A673 (cell line): ENCODE measurements around the gene WNT3. TPM values are rescaled to one million over a fixed set of nuclear protein-coding genes. Genes with fewer than 3 reads are reported as not detected.
A peak's percentile ranks its signal among the peaks of the same experiment; 100 is the strongest.

ENCODE experiments used
- BruUV-seq: library from RNA; stranded (reverse); fragments of 400-500 nt; replicated peaks from 2 replicates; lab custom pipeline; 2021; lab: Mats Ljungman, UMichigan
- CTCF ChIA-PET: fragments of 300-600 bp; sonication (Branson Sonifier 250); formaldehyde crosslinking; loops from one replicate; lab custom pipeline; 2022; ENCODE audit warnings: antibody characterized with exemption; lab: Charles Lee
- POLR2A ChIA-PET: fragments of 300-600 bp; sonication (Branson Sonifier 250); formaldehyde crosslinking; loops from one replicate; lab custom pipeline; 2022; ENCODE audit warnings: antibody characterized with exemption; ENCODE audit not compliant: low non-redundant PET; lab: Charles Lee
- DNase-seq: peaks from one replicate; pipeline ENCODE4 v3.0.0-alpha.2; 2015; ENCODE audit warnings: low spot score
- H3K27ac ChIP-seq: fragments of 200-600 bp; sonication (generic); 2 replicates; pipeline ENCODE4 v1.5.1; 2016; ENCODE audit warnings: mixed run types, low read depth, mild to moderate bottlenecking, mixed read lengths, antibody characterized with exemption, low read length; ENCODE audit not compliant: poor library complexity, severe bottlenecking
- H3K27me3 ChIP-seq: fragments of 200-600 bp; sonication (generic); replicated peaks from 2 replicates; pipeline ENCODE4 v1.6.1; 2017; ENCODE audit warnings: mixed run types, low read depth, mild to moderate bottlenecking, mixed read lengths, antibody characterized with exemption, low read length; ENCODE audit not compliant: insufficient read depth, poor library complexity
- H3K36me3 ChIP-seq: fragments of 200-600 bp; sonication (generic); 2 replicates; pipeline ENCODE4 v1.6.1; 2016; ENCODE audit warnings: mixed run types, mild to moderate bottlenecking, mixed read lengths, antibody characterized with exemption, low read length; ENCODE audit not compliant: insufficient read depth, poor library complexity, severe bottlenecking
- H3K4me1 ChIP-seq: fragments of 200-600 bp; sonication (generic); 2 replicates; pipeline ENCODE4 v1.6.1; 2017; ENCODE audit warnings: mixed run types, mild to moderate bottlenecking, mixed read lengths, antibody characterized with exemption, low read length; ENCODE audit not compliant: insufficient read depth, poor library complexity, severe bottlenecking
- H3K4me3 ChIP-seq: fragments of 200-600 bp; sonication (generic); 2 replicates; pipeline ENCODE4 v1.5.1; 2016; ENCODE audit warnings: low read depth, mixed run types, mild to moderate bottlenecking, mixed read lengths, low read length; ENCODE audit not compliant: poor library complexity, severe bottlenecking
- H3K9me3 ChIP-seq: fragments of 200-600 bp; sonication (generic); 2 replicates; pipeline ENCODE4 v1.6.1; 2016; ENCODE audit warnings: mixed run types, low read depth, mild to moderate bottlenecking, mixed read lengths, antibody characterized with exemption, low read length; ENCODE audit not compliant: poor library complexity, severe bottlenecking
- EZH2 ChIP-seq: fragments of 200-600 bp; sonication (generic); IDR thresholded peaks from 2 replicates; pipeline ENCODE4 v1.6.1; 2017; ENCODE audit warnings: borderline replicate concordance, low read depth, mild to moderate bottlenecking, mixed read lengths, antibody characterized with exemption, low read length; ENCODE audit not compliant: poor library complexity, severe bottlenecking
- intact Hi-C: fragments of 100-400 bp; cut with micrococcal nuclease; formaldehyde crosslinking; loops from one replicate; pipeline ENCODE4 v1.10.0; 2022; ENCODE audit not compliant: unreplicated experiment
- total RNA-seq: library from RNA; stranded (reverse); gene quantifications from 2 replicates; pipeline ENCODE4 v1.2.3, GENCODE V29; 2021
- TF ChIP-seq, protein P1 (sequence below): fragments of 300-800, 200-600 bp; sonication (generic); conservative IDR thresholded peaks from 2 replicates; pipeline ENCODE4 v1.5.1; 2017; ENCODE audit warnings: low read depth, mild to moderate bottlenecking, antibody characterized with exemption, low read length, moderate library complexity, mixed read lengths

WNT3 gene
- total RNA-seq, 1 experiment from 2014 or later = 1.3 TPM

DNA sequence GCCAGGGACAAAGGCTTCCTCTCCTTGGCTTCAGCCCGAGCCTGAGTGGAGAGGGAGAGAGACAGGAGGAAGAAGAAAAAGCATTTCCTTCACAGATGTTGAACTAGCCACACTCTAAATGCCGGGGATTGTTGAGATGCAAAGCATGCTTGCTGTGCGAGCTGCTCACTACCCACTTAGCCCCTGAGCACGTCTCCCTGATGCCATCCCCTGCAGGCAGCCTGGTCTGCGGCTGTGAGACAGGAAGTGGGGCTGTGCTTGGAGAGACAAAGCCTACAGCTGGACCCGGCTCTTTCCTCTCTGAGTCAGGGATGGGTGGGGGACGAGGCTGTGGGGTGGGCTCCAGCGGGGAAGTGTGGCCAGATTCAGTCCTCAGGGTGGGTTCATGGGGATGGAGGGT is 46.6 kb upstream of the WNT3 start:
- H3K4me3 ChIP-seq = no peak overlapping the region
- no peaks in the 10 kb centered on the region for H3K36me3 ChIP-seq
- CTCF ChIA-PET = no interaction called here
- no peak overlapping the region for H3K27ac ChIP-seq
- peak; percentile 17 for DNase-seq
- H3K27me3 ChIP-seq = no peaks in the 10 kb centered on the region
- H3K4me1 ChIP-seq = no peaks in the 10 kb centered on the region
- no TSS peak for BruUV-seq
- TF ChIP-seq, protein P1, sequence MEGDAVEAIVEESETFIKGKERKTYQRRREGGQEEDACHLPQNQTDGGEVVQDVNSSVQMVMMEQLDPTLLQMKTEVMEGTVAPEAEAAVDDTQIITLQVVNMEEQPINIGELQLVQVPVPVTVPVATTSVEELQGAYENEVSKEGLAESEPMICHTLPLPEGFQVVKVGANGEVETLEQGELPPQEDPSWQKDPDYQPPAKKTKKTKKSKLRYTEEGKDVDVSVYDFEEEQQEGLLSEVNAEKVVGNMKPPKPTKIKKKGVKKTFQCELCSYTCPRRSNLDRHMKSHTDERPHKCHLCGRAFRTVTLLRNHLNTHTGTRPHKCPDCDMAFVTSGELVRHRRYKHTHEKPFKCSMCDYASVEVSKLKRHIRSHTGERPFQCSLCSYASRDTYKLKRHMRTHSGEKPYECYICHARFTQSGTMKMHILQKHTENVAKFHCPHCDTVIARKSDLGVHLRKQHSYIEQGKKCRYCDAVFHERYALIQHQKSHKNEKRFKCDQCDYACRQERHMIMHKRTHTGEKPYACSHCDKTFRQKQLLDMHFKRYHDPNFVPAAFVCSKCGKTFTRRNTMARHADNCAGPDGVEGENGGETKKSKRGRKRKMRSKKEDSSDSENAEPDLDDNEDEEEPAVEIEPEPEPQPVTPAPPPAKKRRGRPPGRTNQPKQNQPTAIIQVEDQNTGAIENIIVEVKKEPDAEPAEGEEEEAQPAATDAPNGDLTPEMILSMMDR = no peak
- TF ChIP-seq EZH2 = no peak
- intact Hi-C loops = no loop called here
- no peaks in the 10 kb centered on the region for H3K9me3 ChIP-seq
- POLR2A ChIA-PET = no interaction called here

DNA sequence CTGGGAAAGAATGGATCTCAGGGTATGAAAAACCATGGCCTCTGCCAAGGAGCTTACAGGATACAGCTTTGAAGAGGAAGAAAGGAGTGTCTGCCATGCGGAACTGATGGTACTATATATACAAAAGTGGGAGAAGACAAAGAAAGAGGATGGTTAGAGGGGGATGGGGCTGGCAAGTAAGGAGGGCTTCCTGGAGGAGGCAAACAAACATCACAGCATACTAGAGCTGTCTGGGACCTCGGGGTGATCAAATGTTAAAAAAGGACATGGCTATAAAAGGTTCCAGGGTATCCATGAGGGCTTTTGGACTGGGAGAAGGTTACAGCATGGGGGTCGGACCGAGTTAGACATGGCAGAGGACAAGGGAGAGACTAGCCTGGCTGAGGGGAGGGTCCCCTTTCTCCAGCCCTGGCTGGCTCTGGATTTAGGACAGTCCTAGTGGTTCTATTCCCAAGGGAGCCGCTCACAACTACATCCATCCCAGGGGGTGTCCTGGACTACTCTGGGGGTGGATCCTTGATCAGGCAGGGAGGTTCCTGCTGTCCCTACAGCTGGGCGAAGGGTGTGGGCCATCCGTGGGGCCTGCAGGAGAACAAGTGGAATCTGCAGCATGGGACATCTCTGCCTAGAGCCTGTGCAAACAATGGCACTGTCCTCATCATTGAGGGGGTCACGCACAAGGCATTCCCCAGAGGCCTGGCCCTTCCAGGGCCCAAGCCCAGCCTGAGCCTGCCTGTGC is 45.1 kb upstream of the WNT3 start:
- no peaks in the 10 kb centered on the region for H3K9me3 ChIP-seq
- no TSS peak for BruUV-seq
- no peaks in the 10 kb centered on the region for H3K36me3 ChIP-seq
- no peak overlapping the region for H3K27ac ChIP-seq
- TF ChIP-seq EZH2 = no peak
- TF ChIP-seq, protein P1 = no peak
- no peak for DNase-seq
- CTCF ChIA-PET = no interaction called here
- H3K27me3 ChIP-seq = no peaks in the 10 kb centered on the region
- H3K4me1 ChIP-seq = no peaks in the 10 kb centered on the region
- POLR2A ChIA-PET = no interaction called here
- H3K4me3 ChIP-seq = no peak overlapping the region
- intact Hi-C loops = no loop called here

DNA sequence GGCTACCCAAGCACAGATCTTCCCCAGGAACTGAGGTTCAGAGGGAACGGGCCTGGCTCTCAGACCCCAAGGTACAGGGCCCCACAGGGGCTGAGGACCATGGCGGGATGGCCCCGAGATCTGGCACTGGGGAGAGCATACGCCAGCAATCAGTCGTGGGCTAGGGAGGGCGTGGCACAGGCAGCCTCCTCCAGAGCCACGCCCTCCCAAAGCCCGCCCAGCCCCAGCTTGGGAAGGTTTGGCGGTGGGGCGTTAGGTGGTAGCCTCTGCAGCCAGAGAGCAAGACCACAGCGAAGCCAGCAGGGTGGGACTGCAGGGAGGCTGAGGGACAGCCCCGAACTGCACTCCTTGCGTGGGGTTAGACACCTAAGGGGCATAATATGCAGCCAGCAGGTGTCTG is 44.5 kb upstream of the WNT3 start:
- ChIA-PET CTCF (no interaction called here), POLR2A (no interaction called here)
- H3K4me1 ChIP-seq = no peaks in the 10 kb centered on the region
- no peaks in the 10 kb centered on the region for H3K9me3 ChIP-seq
- intact Hi-C loops = no loop called here
- no peak for DNase-seq
- no peaks in the 10 kb centered on the region for H3K36me3 ChIP-seq
- BruUV-seq = no TSS peak
- H3K27ac ChIP-seq = no peak overlapping the region
- H3K4me3 ChIP-seq = no peak overlapping the region
- no peaks in the 10 kb centered on the region for H3K27me3 ChIP-seq
- no peak for TF ChIP-seq EZH2
- TF ChIP-seq, protein P1 = no peak
